HepG2 (cell line): ENCODE data around the gene MAVS. TPM values are rescaled to one million over a fixed set of nuclear protein-coding genes. Genes with fewer than 3 reads are reported as not detected.

Source experiments
- MED13 ChIP-seq: sonication (generic); formaldehyde crosslinking; IDR thresholded peaks from 2 replicates; pipeline ENCODE4 v1.5.0; 2020; ENCODE audit warnings: missing genetic modification reagents
- ZNF142 ChIP-seq: sonication (generic); formaldehyde crosslinking; IDR thresholded peaks from 2 replicates; pipeline ENCODE4 v1.4.0; 2020; ENCODE audit warnings: missing genetic modification reagents
- ZNF263 ChIP-seq: sonication (generic); formaldehyde crosslinking; IDR thresholded peaks from 2 replicates; pipeline ENCODE4 v1.4.0; 2020; ENCODE audit warnings: missing genetic modification reagents
- ZNF784 ChIP-seq: sonication (generic); formaldehyde crosslinking; IDR thresholded peaks from 2 replicates; pipeline ENCODE4 v1.5.1; 2020; ENCODE audit warnings: missing genetic modification reagents, mild to moderate bottlenecking, borderline replicate concordance
- polyA plus RNA-seq, 8 experiments: library from polyadenylated mRNA; depleted of rRNA in 3 of 8; stranded (reverse) in 7 of 8; unstranded in 1 of 8; fragments of >200 nt; fragmentation: Illumina TruSeq in 4 of 8; extraction: Trizol in 4 of 8; gene quantifications; 2 replicates each; pipeline versions ENCODE4 v1.2.1 to v1.2.3, GENCODE V29; 2011 to 2016; ENCODE audit warnings: low read depth in 4 of 8, missing spikeins in 1 of 8, mixed read lengths in 1 of 8; ENCODE audit not compliant: insufficient read depth in 1 of 8
- total RNA-seq, 5 experiments: library from RNA; depleted of rRNA; stranded (reverse); fragments of >200 nt; fragmentation: Illumina TruSeq; extraction: Trizol; gene quantifications; 2 replicates each; pipeline ENCODE4 v1.2.3, GENCODE V29; 2016; ENCODE audit warnings: low read depth in 1 of 5

Gene MAVS
- total and polyA plus RNA-seq, 2 of the 13 experiments (the other 11 are each of a cell fraction or from before 2014, with no cell fraction given), result 27.3 to 36.6 TPM

- peak; percentile 53; the same call in 1 of the 2 replicates for TF ChIP-seq ZNF784 (CRISPR knock-in tag)
- 0 out of 2 replicates have a peak, but pooled peaks have one; percentile 31 for TF ChIP-seq MED13 (CRISPR knock-in tag)
- 0 out of 2 replicates have a peak, but pooled peaks have one; percentile 14 for TF ChIP-seq ZNF142 (CRISPR knock-in tag)
- TF ChIP-seq ZNF263, result 0 out of 2 replicates have a peak, but pooled peaks have one; percentile 17
Observed at GRCh38 chr20:3843990-3844619, 2.5 kb upstream of the MAVS start (continued).
